Subcutaneous abdominal adipose tissue (tissue), 5 donors: Measurements from ENCODE around the gene APOBEC3G.

Source experiments
- H3K27ac ChIP-seq: one replicate; pipeline ENCODE4 v1.7.0; 2013; ENCODE audit warnings: low read depth, mild to moderate bottlenecking, inconsistent platforms, low read length, moderate library complexity
- H3K27me3 ChIP-seq, 5 donors: one replicate each; pipeline ENCODE4 v1.7.0; 2013; ENCODE audit warnings: low read length in 5 of 5, inconsistent platforms in 1 of 5; ENCODE audit not compliant: control insufficient read depth in 5 of 5, insufficient read depth in 4 of 5
- H3K36me3 ChIP-seq, 5 donors: one replicate each; pipeline ENCODE4 v1.7.0; 2013; ENCODE audit warnings: low read length in 5 of 5; ENCODE audit not compliant: control insufficient read depth in 5 of 5, insufficient read depth in 5 of 5
- H3K4me1 ChIP-seq, 5 donors: one replicate each; pipeline ENCODE4 v1.7.0; 2013; ENCODE audit warnings: low read length in 5 of 5, mild to moderate bottlenecking in 3 of 5, moderate library complexity in 1 of 5; ENCODE audit not compliant: control insufficient read depth in 5 of 5, insufficient read depth in 5 of 5
- H3K4me3 ChIP-seq, 5 donors: one replicate each; pipeline ENCODE4 v1.7.0; 2013; ENCODE audit warnings: low read length in 5 of 5, low read depth in 1 of 5
- H3K9ac ChIP-seq, 5 donors: one replicate each; pipeline ENCODE4 v1.7.0; 2013; ENCODE audit warnings: low read length in 5 of 5, mild to moderate bottlenecking in 4 of 5, moderate library complexity in 3 of 5
- H3K9me3 ChIP-seq, 5 donors: one replicate each; pipeline ENCODE4 v1.7.0; 2013; ENCODE audit warnings: low read length in 5 of 5; ENCODE audit not compliant: control insufficient read depth in 5 of 5
- donor health status: healthy.
- donor health status: healthy.
- donor health status: healthy.
- donor health status: healthy.
- donor health status: healthy.

The APOBEC3G gene

DNA sequence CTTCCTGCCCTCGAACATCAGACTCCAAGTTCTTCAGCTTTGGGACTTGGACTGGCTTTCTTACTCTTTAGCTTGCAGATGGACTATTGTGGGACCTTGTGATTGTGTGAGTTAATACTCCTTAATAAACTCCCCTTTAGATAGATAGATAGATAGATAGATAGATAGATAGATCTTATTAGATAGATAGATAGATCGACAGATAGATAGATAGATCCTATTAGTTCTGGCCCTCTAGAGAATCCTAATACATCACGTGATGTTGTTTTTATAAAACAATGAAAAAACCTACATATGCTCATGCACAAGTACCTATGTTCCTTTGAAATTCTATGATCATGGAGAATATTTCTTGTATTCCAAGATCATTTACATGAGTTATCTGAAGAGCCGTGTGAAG is 43.9 kb downstream of the APOBEC3G start:
- Histone ChIP-seq H3K9me3 (no peaks in the 10 kb centered on the region), H3K9ac (no peak overlapping the region), H3K36me3 (no peaks in the 10 kb centered on the region), H3K4me1 (no peaks in the 10 kb centered on the region), H3K27ac (no peak overlapping the region), H3K27me3 (peaks cover 0 to 2% (median 0%) of the 10 kb centered on the region in 5 donors), H3K4me3 (no peak overlapping the region)

DNA sequence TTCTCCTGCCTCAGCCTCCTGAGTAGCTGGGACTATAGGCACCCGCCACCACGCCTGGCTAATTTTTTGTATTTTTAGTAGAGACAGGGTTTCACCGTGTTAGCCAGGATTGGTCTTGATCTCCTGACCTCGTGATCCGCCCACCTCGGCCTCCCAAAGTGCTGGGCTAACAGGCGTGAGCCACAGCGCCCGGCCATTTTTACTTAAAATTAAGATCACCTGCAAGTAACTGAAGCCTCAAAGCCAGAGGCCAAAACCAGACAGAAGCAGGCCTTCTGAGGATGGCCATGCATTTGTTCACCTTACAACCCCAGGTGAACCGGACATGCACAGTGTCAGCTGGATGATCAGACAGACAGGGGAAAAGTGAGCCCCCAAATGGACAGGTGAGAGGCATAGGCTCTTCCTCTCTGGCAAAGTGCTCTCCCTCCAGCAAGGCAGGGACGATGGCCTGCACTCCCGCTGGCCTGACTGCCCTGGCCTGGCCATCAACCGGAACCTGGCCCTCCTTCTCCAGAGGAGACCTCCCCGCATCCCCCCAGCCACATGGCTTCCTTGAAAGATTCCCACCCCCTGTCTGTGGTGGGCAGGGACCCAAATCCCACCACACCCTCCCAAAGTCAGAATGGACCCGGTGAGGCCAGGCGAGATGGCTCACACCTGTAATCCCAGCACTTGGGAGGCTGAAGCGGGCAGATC is 45.8 kb downstream of the APOBEC3G start:
- H3K4me3 ChIP-seq, result no peak overlapping the region
- H3K4me1 ChIP-seq, result no peaks in the 10 kb centered on the region
- H3K27me3 ChIP-seq, result peaks cover 0 to 2% (median 0%) of the 10 kb centered on the region in 5 donors
- H3K9me3 ChIP-seq, result no peaks in the 10 kb centered on the region
- no peak overlapping the region for H3K9ac ChIP-seq
- H3K27ac ChIP-seq, result no peak overlapping the region
- no peaks in the 10 kb centered on the region for H3K36me3 ChIP-seq

GRCh38 chr22:39123751-39124581 is 46.9 kb downstream of the APOBEC3G start:
- no peak overlapping the region for H3K9ac ChIP-seq
- H3K27ac ChIP-seq, result no peak overlapping the region
- H3K4me3 ChIP-seq, result no peak overlapping the region
- peaks cover 0 to 2% (median 0%) of the 10 kb centered on the region in 5 donors for H3K36me3 ChIP-seq
- no peaks in the 10 kb centered on the region for H3K9me3 ChIP-seq
- H3K27me3 ChIP-seq, result peaks cover 0 to 2% (median 0%) of the 10 kb centered on the region in 5 donors
- H3K4me1 ChIP-seq, result no peaks in the 10 kb centered on the region

DNA sequence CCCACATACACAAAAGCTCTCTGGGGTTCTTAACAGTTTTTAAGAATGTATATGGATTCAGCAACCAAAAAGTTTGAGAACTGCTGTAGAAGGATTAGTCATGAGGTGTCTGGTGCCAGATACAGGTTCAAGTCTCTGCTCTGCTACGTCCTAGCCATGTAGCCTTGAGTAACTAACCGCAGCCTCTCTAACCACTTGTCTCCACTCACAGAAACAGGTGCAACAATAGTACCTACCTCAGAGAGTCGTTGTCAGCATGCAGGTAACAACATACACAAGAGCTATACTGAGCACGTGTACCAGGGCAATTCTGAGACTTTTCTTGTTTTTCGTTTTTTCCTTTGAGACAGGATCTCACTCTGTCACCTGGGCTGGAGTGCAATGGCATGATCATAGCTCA is 48.5 kb downstream of the APOBEC3G start:
- Histone ChIP-seq H3K4me3 (no peak overlapping the region), H3K4me1 (no peaks in the 10 kb centered on the region), H3K9me3 (no peaks in the 10 kb centered on the region), H3K36me3 (peaks cover 0 to 6% (median 3%) of the 10 kb centered on the region in 5 donors), H3K27me3 (peaks cover 0 to 2% (median 0%) of the 10 kb centered on the region in 5 donors), H3K27ac (no peak overlapping the region), H3K9ac (no peak overlapping the region)

GRCh38 chr22:39128508-39128907 is 51.4 kb downstream of the APOBEC3G start:
- no peak overlapping the region for H3K27ac ChIP-seq
- H3K4me3 ChIP-seq, result no peak overlapping the region
- H3K9me3 ChIP-seq, result no peaks in the 10 kb centered on the region

DNA sequence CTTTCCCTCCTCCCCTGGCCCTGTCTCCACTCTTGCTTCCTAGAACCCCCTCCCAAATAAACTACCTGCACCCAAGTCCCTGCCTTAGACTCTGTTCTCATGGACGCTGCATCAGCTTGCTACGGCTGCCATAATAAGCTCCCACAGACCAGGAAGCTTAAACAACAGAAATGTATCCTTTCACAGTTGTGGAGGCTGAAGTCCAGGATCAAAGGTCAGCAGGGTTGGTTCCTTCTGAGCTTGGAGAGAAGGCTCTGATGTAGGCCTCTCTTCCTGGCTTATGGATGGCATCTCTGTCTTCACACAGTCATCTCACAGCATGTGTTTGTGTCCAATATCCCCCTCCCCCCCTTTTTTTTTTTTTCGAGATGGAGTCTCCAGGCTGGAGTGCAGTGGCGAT is 52.0 kb downstream of the APOBEC3G start:
- H3K9me3 ChIP-seq, result no peaks in the 10 kb centered on the region
- H3K27me3 ChIP-seq, result no peaks in the 10 kb centered on the region
- H3K4me3 ChIP-seq, result no peak overlapping the region
- H3K27ac ChIP-seq, result no peak overlapping the region
- H3K4me1 ChIP-seq, result peaks cover 2 to 14% (median 11%) of the 10 kb centered on the region in 5 donors
- H3K9ac ChIP-seq, result no peak overlapping the region
- peaks cover 0 to 26% (median 23%) of the 10 kb centered on the region in 5 donors for H3K36me3 ChIP-seq

More at GRCh38 chr22:39128508-39128907, 51.4 kb downstream of the APOBEC3G start:
- peaks cover 0 to 23% (median 19%) of the 10 kb centered on the region in 5 donors for H3K36me3 ChIP-seq
- H3K27me3 ChIP-seq, result peaks cover 0 to 2% (median 0%) of the 10 kb centered on the region in 5 donors
- H3K9ac ChIP-seq, result no peak overlapping the region
- H3K4me1 ChIP-seq, result peaks cover 2 to 14% (median 11%) of the 10 kb centered on the region in 5 donors

DNA sequence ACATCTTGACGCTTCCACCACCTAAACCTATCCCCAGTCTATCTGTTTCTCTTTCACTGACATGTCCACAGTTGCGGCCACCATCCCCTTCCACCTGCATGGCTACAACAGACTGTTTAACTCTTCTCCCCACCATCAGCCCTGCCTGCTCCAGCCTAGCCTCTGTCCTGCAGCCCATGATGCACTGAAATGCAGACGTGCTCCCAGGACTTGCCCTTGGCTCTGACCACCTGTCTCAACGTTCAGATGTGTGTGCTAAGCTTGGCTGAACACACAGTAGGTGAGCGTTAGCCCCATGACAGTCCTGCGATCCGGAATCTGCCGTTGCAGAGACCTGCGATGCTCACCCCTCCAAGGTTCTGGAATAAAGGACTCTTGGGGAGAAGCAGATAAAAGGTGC is 52.7 kb downstream of the APOBEC3G start:
- H3K9ac ChIP-seq, result no peak overlapping the region
- H3K27ac ChIP-seq, result no peak overlapping the region
- peaks cover 0 to 28% (median 26%) of the 10 kb centered on the region in 5 donors for H3K36me3 ChIP-seq
- H3K27me3 ChIP-seq, result no peaks in the 10 kb centered on the region
- H3K9me3 ChIP-seq, result no peaks in the 10 kb centered on the region
- no peak overlapping the region for H3K4me3 ChIP-seq
- H3K4me1 ChIP-seq, result peaks cover 2 to 14% (median 11%) of the 10 kb centered on the region in 5 donors

DNA sequence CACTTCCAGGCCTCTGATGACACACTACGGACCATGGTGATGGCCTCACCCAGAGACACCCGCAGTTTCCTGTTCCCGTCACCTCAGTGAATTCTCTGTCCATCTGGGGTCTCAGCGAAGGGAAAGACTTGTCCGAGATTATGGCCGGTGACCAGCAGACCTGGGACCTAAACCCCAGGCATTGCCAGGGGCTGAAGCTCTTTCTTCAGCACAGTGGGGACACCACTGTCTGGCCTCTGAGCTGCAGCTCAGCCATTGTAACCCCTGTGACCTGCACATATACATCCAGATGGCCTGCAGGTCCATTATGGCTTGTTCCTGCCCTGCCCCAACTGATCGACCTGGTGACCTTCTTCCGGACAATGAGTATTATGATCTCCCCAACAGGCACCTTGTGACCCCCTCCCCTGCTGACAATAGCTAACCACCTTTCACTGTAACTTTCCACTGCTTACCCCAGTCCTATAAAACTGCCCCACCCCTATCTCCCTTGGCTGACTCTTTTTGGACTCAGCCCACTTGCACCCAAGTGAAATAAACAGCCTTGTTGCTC is 53.2 kb downstream of the APOBEC3G start:
- Histone ChIP-seq H3K4me1 (peaks cover 2 to 14% (median 11%) of the 10 kb centered on the region in 5 donors), H3K27ac (no peak overlapping the region), H3K36me3 (peaks cover 0 to 28% (median 26%) of the 10 kb centered on the region in 5 donors), H3K4me3 (no peak overlapping the region), H3K9me3 (no peaks in the 10 kb centered on the region), H3K27me3 (no peaks in the 10 kb centered on the region), H3K9ac (no peak overlapping the region)

DNA sequence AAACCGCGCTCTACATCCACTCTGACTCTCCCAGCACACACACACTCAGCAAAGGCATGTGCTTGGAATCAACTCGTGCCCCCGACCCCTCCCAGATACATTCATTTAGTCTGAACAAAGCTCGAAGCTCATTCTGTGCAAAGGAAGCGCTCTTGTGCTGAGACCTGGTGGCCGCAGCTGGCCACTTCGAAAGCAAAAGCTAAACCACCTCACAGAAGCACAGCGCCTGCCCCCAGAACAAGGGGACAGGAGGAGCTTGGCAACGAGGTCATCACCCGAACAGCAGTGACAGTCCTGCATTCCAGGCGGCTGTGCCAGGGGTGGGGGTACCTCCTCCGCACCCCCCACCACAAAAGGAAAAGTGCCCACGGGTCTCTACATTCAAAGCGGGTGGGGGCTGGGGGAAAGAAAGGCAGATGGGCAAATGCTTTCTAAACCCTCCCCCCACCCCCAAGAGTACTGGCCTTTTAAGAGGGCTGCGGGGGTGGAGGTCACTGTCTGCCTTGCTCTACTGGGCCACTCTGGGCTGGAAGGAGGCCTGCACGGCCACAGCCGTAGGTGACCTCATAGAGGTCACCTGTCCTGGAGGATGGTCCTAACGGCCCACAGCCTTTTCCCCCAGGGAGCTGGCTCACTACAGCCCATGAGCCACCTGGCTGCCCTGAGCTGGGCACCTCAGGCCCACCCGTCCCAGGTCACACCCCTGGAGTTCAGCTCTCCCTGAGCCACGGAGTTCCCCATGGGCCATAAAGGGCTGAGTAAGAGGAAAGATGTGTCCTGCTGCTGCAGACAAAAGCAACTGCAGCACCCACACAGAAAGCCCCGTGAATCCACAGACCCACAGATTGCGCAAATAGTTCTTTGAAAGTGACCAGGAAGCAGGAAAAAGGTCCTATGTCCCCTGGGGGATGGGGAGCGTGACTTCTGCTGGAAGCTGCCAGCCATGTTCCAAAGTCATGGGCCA is 54.1 kb downstream of the APOBEC3G start:
- Histone ChIP-seq H3K9ac (no peak overlapping the region), H3K36me3 (peaks cover 0 to 33% (median 27%) of the 10 kb centered on the region in 5 donors), H3K4me3 (peak overlapping the region in 1 of 5 donors; percentile 12), H3K27me3 (no peaks in the 10 kb centered on the region), H3K9me3 (no peaks in the 10 kb centered on the region), H3K4me1 (peaks cover 2 to 14% (median 11%) of the 10 kb centered on the region in 5 donors), H3K27ac (no peak overlapping the region)
